NT2/D1 (cell line): ENCODE results near the gene PPP1R26.

Source experiments
- SUZ12 ChIP-seq: IDR thresholded peaks from 2 replicates; pipeline ENCODE4 v1.6.1; 2011; ENCODE audit not compliant: insufficient read length, insufficient read depth; ENCODE audit errors: extremely low read depth
- YY1 ChIP-seq: IDR thresholded peaks from 2 replicates; pipeline ENCODE4 v1.6.1; 2011; ENCODE audit not compliant: insufficient read length, insufficient read depth
- ZNF274 ChIP-seq: IDR thresholded peaks from 2 replicates; pipeline ENCODE4 v1.6.1; 2011; ENCODE audit warnings: mild to moderate bottlenecking, low read depth, low read length

GRCh38 chr9:135490980-135491464, 11.4 kb downstream of the PPP1R26 start:
- no peak for TF ChIP-seq YY1
- TF ChIP-seq ZNF274 = no peak
- TF ChIP-seq SUZ12 = no peak
